Measurements from ENCODE around the gene NAXD.
"Not testable (repeated sequence)": the region's sequence is repeated elsewhere in the genome, so short reads cannot be mapped to it uniquely, and the experiment has no call there.

The NAXD gene

DNA sequence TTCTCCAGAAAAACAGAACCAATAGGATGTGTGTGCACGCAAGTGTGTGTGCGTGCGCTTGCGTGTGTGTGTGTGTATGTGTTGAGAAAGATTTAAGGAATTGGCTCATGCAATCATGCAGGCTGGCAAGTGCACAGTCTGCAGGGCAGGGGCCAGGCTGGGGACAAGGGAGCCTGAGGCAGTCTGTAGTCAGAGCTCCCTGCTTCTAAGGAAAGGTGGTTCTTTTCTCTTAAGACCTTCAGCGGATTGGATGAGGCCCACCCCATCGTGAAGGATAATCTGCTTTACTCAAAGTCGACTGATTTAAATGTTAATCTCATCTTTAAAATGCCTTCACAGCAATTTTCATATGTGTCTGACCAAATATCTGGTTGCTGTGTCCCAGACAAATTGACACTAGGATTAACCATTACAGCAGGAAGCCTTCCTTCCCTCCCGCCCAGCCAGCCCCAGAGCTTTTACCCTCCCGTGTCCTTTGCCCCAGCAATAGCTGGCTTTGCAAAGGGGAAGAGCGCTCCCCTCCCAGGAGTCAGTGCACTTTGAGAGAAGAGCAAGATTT, 15.0 kb upstream of the NAXD start:
- Histone ChIP-seq H3K36me3 (ENCODE audit: control insufficient read depth, insufficient read depth, low read length) (no peaks in the 10 kb centered on the region), H3K27me3 (replicated peaks; ENCODE audit: control insufficient read depth, insufficient read depth, low read length) (no peaks in the 10 kb centered on the region), H3K4me3 (replicated peaks; ENCODE audit: low read depth, low read length) (no peak overlapping the region)
- no peak for DNase-seq (ENCODE audit: extremely low read depth, insufficient read length)
- TF ChIP-seq, protein P1, sequence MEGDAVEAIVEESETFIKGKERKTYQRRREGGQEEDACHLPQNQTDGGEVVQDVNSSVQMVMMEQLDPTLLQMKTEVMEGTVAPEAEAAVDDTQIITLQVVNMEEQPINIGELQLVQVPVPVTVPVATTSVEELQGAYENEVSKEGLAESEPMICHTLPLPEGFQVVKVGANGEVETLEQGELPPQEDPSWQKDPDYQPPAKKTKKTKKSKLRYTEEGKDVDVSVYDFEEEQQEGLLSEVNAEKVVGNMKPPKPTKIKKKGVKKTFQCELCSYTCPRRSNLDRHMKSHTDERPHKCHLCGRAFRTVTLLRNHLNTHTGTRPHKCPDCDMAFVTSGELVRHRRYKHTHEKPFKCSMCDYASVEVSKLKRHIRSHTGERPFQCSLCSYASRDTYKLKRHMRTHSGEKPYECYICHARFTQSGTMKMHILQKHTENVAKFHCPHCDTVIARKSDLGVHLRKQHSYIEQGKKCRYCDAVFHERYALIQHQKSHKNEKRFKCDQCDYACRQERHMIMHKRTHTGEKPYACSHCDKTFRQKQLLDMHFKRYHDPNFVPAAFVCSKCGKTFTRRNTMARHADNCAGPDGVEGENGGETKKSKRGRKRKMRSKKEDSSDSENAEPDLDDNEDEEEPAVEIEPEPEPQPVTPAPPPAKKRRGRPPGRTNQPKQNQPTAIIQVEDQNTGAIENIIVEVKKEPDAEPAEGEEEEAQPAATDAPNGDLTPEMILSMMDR (IDR thresholded peaks at IDR 0.05; ENCODE audit: insufficient read depth, low read length, poor library complexity, severe bottlenecking) = no peak

DNA sequence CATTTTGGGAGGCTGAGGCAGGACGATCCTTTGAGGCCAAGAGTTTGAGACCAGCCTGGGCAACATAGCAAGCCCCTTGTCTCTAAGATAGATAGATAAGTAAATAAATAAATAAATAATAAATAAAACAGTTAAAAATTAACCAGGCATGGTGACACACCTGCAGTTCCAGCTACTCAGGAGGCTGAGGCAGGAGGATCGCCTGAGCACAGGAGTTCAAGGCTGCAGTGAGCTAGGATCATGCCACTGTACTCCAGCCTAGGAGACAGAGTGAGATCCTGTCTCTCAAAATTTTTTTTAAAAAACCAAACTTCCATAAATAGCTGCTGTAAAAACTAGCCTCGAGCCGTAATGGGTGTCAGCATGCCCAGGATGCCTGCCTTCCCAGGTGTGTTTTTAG, 14.4 kb upstream of the NAXD start:
- Histone ChIP-seq H3K36me3 (ENCODE audit: control insufficient read depth, insufficient read depth, low read length) (no peaks in the 10 kb centered on the region), H3K27me3 (replicated peaks; ENCODE audit: control insufficient read depth, insufficient read depth, low read length) (no peaks in the 10 kb centered on the region), H3K4me3 (replicated peaks; ENCODE audit: low read depth, low read length) (no peak overlapping the region)
- no peak for DNase-seq (ENCODE audit: extremely low read depth, insufficient read length)
- TF ChIP-seq, protein P1 (IDR thresholded peaks at IDR 0.05; ENCODE audit: insufficient read depth, low read length, poor library complexity, severe bottlenecking) = no peak

DNA sequence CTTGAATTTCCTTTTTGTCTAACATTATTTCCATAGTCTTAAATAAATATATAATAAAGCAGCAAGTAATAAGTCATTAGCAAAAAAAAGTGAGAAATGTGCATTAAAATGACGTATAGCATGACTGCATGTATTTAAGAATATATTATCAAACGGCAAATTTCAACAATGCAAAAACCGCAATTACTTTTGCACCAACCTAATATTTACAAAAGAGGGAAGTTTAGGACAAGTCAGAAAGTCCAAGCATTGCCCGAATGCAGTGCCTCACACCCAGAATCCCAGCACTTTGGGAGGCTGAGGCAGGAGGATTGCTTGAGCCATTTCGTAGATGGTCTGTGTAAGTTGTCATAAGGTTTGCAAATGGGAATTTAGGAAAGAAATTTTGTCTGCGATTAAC, 10.2 kb upstream of the NAXD start:
- TF ChIP-seq, protein P1 (IDR thresholded peaks at IDR 0.05; ENCODE audit: insufficient read depth, low read length, poor library complexity, severe bottlenecking) = no peak
- Histone ChIP-seq H3K27me3 (replicated peaks; ENCODE audit: control insufficient read depth, insufficient read depth, low read length) (no peaks in the 10 kb centered on the region), H3K36me3 (ENCODE audit: control insufficient read depth, insufficient read depth, low read length) (no peaks in the 10 kb centered on the region), H3K4me3 (replicated peaks; ENCODE audit: low read depth, low read length) (no peak overlapping the region)
- DNase-seq (ENCODE audit: extremely low read depth, insufficient read length) = no peak

DNA sequence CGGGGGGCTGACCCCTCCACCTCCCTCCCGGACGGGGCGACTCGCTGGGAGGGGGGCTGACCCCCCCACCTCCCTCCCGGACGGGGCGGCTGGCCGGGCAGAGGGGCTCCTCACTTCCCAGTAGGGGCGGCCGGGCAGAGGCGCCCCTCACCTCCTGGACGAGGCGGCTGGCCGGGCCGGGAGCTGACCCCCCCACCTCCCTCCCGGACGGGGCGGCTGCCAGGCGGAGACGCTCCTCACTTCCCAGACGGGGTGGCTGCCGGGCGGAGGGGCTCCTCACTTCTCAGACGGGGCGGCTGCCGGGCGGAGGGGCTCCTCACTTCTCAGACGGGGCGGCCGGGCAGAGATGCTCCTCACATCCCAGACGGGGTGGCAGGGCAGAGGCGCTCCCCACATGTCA, 9.1 kb upstream of the NAXD start:
- H3K4me3 ChIP-seq (replicated peaks; ENCODE audit: low read depth, low read length); H3K36me3 ChIP-seq (ENCODE audit: control insufficient read depth, insufficient read depth, low read length); DNase-seq (ENCODE audit: extremely low read depth, insufficient read length); H3K27me3 ChIP-seq (replicated peaks; ENCODE audit: control insufficient read depth, insufficient read depth, low read length): not testable (repeated sequence)

- TF ChIP-seq, protein P1 (IDR thresholded peaks at IDR 0.05; ENCODE audit: insufficient read depth, low read length, poor library complexity, severe bottlenecking) = no peak
- DNase-seq (ENCODE audit: extremely low read depth, insufficient read length) = no peak
- H3K4me3 ChIP-seq (replicated peaks; ENCODE audit: low read depth, low read length) = no peak overlapping the region
- no peaks in the 10 kb centered on the region for H3K36me3 ChIP-seq (ENCODE audit: control insufficient read depth, insufficient read depth, low read length)
- no peaks in the 10 kb centered on the region for H3K27me3 ChIP-seq (replicated peaks; ENCODE audit: control insufficient read depth, insufficient read depth, low read length)
Observed at GRCh38 chr13:110607675-110608224, 7.6 kb upstream of the NAXD start.

- Histone ChIP-seq H3K27me3 (replicated peaks; ENCODE audit: control insufficient read depth, insufficient read depth, low read length) (no peaks in the 10 kb centered on the region), H3K36me3 (ENCODE audit: control insufficient read depth, insufficient read depth, low read length) (no peaks in the 10 kb centered on the region), H3K4me3 (replicated peaks; ENCODE audit: low read depth, low read length) (peak overlapping the region; percentile 31)
- peak; percentile 58 for DNase-seq (ENCODE audit: extremely low read depth, insufficient read length)
- TF ChIP-seq, protein P1 (IDR thresholded peaks at IDR 0.05; ENCODE audit: insufficient read depth, low read length, poor library complexity, severe bottlenecking) = no peak
Observed at GRCh38 chr13:110610955-110611595, 4.3 kb upstream of the NAXD start.

Data from GM06990 (cell line).